GM21360 (cell line): ENCODE results near the gene HELZ2.
A peak's percentile ranks its signal among the peaks of the same experiment; 100 is the strongest.
"Not testable (repeated sequence)": the region's sequence is repeated elsewhere in the genome, so short reads cannot be mapped to it uniquely, and the experiment has no call there.

Experiments used
- ATAC-seq: cut with Tn5 transposase; IDR thresholded peaks from one replicate; pipeline ENCODE4 v1.9.1; 2021; ENCODE audit warnings: mild to moderate bottlenecking, moderate library complexity; ENCODE audit not compliant: unreplicated experiment

The HELZ2 gene, protein sequence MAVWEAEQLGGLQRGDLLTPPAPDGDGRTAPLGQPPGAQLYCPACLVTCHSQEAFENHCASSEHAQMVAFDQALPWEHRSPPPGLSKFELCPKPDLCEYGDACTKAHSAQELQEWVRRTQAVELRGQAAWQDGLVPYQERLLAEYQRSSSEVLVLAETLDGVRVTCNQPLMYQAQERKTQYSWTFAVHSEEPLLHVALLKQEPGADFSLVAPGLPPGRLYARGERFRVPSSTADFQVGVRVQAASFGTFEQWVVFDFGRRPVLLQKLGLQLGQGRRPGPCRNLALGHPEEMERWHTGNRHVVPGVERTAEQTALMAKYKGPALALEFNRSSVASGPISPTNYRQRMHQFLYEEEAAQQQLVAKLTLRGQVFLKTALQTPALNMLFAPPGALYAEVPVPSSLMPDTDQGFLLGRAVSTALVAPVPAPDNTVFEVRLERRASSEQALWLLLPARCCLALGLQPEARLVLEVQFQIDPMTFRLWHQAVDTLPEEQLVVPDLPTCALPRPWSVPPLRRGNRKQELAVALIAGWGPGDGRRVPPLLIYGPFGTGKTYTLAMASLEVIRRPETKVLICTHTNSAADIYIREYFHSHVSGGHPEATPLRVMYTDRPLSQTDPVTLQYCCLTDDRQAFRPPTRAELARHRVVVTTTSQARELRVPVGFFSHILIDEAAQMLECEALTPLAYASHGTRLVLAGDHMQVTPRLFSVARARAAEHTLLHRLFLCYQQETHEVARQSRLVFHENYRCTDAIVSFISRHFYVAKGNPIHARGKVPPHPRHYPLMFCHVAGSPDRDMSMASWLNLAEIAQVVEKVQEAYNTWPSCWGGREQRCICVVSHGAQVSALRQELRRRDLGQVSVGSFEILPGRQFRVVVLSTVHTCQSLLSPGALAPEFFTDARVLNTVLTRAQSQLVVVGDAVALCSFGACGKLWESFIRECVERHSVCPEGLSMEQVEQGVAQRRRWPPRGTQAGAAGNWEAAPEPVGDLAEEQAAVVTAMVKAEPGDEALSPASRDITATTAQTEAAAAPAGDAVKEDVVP (N-terminal part only)

DNA sequence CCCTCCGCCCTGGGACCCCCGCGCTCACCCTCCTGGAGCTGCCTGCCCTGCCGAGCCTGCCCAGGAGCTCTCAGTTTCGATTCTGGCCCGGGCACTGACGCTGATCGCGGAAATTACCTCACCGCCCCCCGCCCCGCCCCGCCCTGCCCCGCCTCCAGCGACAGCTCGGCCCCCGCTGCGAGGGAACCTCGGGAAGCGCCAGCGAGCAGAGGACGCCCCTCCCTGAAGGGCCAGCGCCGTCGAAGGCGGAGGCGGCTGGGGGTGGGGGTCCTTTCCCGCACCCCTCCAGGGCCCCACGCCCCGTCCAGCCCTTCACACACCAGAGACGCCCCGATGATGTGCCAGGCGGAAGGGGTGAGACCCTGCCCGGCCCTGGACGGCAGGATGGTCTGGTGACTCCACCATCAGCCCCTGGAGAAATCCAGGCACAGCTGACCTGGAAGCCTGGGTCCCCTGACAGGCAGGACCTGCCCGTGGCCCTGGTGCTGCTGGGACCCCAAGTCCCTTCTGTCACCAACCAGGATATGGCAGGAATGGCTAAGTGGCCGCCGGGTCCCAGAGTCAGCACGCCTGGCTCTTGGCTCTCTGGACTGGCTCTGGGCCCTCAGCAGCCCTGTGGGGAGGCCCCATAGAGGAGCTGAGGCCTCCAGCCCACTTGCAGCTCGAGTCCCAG, at the start of gene HELZ2:
HELZ2 (minus strand) TSS at position 84 of the 673 bp plus-strand sequence. CDS start 1,854 bp downstream, outside the sequence.
- ATAC-seq, result peak; percentile 48

DNA sequence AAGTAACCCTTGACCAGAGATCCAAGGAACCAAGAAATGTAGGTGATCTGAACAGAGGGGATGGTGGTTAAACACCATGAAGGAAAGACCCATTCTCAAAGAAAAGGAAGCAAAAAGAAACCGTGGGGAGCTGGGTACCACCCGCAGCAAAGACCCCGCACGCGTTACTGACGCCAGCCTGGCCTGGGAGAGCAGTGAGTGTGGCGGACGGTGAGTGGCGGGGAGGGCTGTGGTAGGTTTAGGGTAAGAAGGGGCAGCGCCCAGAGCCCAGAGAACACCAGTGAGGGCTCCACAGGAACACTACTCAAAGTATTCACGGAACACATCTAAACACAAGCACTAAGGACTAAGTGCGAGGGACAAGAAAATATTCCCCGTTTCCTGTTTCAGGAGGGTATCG, 48.7 kb upstream of the HELZ2 start:
- no peak for ATAC-seq

DNA sequence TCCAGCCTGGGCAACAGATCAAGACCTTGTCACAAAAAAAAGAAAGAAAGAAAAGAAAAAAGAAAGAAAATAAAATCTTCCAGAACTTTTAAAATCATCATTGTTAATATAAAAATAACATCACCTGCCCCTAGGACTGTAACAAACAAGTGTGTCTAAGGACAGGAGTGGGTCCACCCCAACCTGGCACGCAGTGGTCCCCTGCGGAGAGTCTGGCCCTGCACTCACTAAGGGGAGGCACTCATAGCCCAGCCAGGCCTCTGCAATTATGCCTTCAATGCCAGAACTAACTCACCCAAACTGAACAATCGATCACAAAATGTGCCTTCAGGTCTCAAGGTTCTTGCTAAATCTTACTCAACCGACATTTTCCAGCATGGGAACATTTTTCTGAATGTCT, 48.1 kb upstream of the HELZ2 start:
- no peak for ATAC-seq

DNA sequence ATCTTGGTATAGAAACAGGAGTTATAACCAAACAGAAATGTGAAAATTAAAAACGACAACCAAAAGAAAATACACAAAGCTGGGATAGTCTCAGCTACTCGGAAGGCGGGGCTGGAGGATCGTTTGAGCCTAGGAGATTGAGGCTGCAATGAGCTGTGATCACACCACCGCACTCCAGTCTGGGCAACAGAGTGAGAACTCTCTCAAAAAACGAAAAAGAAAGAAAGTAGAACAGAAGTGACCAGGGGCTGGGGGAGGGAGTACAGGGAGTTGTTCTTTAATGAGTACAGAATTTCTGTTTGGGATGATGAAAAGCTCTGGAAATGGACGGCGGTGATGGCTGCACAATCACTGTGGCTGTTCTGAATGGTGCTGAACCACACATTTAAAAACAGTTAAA, 47.0 kb upstream of the HELZ2 start:
- ATAC-seq, result no peak

DNA sequence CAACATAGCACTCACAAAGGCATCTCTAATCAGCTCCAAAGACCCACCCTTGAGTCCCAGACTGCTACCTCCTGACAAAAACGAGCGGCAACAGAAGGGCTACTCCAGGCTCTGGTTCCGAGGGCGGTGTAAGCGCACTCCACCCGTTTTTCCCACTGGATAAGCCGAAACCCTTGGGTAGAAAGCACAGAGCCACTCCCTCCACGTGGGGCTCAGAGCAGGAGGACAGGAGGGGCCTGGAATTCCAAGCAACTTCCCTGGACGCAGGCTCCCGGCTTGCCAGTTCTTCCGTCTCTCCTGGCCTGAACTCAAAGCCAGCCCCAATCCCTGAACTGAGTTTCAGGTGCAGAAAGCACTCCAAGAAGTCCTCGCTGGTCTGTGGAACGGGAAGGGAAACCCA, 45.5 kb upstream of the HELZ2 start:
- no peak for ATAC-seq

DNA sequence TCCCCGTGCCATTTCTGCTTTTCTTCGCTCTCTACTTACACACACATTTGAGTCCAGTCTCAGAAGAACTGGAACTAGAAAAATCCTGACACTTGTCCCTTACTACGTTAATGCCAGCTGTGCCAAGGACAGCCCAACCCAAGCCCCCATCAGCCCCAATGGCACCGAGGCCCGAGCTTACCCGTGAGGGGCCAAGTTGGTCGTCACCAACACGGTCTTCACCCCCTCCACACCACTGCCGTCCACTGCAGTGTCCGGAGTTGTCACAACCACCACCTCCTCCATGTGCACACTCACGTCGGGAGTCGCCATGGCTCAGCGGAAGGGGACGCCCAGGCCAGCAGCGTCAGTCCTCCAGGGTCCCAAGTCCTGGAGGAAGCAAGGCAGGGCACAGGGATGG, 45.0 kb upstream of the HELZ2 start:
- ATAC-seq, result no peak

DNA sequence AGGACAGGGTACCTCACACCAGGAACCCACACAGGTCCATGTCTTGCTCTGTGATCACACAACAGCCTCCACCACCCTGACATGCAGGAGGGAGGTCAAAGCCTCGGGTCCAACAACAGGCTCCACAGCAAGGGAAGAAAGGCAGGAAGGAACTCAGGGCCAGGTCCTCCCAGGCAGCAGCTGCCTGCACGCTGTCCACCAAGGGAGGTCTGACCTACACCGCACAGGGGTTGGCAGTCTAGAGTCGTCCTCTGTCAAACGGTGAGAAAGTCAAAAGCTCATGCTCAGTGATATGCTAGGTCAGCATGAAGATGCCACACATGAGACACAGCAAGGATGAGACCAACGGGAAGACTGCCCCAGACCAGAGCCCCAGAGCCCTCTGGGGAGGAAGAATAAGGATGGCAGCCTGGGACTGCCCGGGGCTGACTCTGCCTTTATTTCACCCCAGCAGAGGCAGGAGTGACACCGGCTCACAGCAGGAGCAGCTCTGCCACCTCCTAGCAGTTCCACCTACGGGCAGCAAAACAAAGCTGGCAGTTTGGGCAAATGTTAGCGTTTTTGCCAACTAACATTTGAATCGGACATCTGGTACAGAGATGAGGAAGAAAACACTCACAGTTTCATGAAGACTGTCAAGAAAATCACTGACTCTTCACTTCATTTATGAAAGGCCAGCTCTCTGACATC, 44.4 kb upstream of the HELZ2 start:
- ATAC-seq, result no peak

DNA sequence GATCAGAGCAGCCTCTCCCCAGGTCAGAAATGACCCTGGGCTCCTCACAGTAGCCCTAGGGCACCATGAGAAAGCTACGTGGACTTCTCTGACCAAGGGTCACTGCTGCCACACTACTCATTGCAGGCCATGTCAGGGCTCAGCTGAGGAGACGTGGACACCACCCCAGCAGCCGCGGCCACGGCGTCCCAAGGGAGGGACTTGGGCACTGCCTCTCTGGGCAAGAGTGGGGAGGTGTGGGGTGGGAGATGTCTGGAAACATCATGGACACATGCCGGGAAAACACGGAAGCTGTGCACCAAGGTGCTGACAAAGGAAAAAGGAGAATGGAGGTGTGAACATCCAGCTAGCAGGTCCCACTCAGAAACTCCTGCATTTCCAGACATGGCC, 43.8 kb upstream of the HELZ2 start:
- ATAC-seq, result no peak

DNA sequence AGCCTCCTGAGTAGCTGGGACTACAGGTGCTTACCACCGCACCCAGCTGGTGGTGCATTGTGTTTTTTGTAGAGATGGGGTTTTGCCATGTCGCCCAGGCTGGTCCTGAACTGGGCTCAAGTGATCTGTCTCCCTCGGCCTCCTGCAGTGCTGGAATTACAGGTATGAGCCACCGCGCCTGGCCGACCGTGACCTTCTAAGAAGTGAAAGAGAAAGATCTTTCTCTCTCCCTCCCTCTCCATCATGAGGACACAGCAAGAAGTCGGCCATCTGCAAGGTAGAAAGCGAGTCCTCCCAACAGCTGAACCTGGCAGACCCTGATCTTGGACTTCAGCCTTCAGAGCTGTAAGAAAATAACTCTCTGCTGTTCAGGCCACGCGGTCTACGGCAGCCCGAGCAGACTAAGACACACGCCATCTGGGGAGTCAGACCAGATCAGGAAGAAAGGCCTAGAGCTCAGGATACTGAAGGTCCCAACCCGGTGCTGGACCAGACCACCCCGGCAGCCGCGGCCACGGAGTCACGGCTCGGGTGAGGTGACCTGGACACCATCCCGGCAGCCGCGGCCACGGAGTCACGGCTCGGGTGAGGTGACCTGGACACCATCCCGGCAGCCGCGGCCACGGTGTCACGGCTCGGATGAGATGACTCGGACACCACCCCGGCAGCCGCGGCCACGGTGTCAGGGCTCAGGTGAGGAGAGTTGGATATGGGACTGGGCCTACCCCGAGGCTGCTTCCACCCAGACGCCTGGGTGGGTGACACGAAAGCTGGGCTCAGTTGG, 43.2 kb upstream of the HELZ2 start:
- ATAC-seq, result no peak

DNA sequence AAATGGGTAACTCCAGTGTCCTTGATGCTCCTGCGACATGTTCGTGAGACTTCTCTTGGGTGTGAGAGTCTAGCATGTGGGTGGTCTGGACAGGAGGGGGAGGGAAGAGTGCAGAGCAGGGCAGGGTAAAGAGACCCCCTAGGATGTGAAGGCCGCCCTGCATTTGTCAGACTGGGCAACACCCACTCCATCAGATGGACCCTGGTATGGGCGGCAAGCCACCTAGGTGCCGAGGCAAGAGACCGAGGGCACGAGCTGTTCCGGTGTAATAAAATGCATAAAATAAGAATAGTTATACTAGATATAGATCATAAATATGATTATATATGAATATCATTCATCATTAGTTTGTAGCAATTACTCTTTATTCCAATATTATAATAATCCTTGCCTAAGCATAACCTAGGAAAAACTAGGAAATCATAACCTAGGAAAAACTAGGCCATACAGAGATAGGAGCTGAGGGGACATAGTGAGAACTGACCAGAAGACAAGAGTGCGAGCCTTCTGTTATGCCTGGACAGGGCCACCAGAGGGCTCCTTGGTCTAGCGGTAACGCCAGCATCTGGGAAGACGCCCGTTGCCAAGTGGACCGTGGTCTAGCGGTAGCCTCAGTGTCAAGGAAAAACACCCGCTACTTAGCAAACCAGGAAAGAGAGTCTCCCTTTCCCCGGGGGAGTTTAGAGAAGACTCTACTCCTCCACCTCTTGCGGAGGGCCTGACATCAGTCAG, 40.0 kb upstream of the HELZ2 start:
- not testable (repeated sequence) for ATAC-seq

DNA sequence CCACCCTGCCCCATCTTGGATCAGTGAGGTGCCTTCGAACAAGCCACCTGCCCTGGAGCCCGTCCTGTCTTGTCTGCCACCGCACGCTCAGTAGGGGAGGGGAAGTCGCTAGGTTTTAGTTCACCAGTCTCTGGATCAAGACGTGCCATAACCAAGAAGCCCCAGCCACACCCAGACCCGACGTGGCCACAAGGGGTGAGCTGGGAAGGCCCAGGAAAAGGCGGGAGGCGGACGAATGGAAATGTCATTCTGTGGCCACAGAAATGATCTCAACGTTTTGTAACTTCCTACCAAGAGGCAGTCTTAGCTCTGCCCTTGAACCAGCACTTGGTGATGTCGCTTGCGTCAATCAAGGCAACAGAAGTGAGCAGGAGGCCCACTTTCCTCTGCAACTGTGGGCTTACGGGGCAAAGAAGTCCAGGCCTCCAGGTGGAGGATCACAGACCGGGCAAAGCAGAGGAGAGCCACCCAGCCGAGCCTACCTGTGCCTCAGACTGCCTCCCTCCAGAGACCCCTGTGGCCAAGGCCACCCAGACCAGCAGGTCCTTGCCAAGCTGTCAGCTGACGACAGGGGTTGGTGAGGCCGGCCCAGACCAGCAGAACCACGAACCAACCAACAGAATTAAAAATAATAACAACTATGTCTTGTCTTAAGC, 38.4 kb upstream of the HELZ2 start:
- no peak for ATAC-seq

DNA sequence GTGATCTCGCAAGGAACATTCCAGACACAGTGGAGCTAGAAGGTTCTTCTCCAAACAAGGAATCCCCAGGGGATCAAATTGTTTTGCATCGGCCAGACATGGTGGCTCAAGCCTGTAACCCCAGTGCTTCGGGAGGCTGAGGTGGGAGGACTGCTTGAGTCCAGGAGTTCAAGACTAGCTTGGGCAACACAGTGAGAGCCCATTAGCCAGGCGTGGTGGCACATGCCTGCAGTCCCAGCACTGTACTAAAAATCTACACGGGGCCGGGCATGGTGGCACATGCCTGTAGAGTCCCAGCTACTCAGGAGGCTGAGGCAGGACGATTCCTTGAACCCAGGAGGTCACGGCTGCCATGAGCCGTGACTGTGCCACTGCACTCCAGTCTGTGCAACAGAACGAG, 37.6 kb upstream of the HELZ2 start:
- no peak for ATAC-seq

DNA sequence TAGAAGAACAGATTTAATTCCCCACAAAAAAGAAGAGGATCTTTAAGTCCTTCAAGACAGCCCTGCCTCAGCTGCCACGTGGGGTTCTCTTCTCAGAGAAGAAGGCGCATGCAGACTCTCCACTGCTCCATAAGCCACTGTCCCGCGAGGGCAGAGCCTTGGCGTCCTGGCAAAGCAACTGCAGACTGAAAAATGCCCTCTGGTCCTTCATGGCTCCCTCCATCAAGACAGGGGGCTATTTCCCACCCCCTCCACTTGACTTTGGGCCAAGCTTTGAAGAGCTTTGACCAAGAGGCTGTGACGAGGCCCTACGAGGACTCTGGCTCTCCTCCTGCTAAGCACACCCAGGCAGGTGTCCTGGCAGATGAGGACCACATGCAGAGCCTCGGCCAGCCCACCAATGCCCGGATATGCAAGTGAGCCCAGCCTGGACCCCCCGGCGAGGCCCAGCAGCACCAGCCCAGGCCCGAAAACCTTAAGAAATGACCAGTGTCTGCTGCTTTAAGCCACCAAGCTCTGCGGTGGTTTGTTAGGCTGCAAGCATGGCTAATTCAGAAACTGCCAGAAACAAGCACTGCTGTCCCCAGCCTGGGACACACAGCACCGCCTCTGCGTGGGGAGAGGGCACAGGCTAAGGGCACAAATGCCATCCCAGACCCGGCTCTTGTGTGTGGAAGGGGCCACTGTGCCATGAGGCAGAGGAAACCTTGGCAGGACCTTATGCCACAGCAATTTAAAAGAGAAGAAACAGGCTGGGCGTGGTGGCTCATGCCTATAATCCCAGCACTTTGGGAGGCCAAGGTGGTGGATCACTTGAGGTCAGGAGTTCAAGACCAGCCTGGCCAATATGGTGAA, 36.8 kb upstream of the HELZ2 start:
- ATAC-seq, result no peak

DNA sequence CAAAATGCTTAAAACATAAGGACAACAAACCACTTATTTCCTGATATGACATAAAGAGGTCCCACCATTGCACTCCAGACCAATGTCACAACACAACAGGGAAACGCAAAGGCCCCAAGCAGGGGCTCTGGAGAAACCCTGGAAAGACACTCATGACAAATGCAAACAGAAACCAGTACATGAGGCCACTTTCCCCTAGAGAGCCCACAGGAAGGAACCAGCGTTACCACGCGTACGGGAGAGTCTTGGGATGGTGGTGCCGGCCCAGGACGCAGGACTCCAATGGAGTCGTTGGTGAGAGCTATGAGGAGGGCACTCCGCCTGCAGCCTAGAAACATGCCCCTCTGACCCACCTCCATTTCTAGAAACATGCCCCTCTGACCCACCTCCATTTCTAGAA, 32.6 kb upstream of the HELZ2 start:
- ATAC-seq, result no peak

DNA sequence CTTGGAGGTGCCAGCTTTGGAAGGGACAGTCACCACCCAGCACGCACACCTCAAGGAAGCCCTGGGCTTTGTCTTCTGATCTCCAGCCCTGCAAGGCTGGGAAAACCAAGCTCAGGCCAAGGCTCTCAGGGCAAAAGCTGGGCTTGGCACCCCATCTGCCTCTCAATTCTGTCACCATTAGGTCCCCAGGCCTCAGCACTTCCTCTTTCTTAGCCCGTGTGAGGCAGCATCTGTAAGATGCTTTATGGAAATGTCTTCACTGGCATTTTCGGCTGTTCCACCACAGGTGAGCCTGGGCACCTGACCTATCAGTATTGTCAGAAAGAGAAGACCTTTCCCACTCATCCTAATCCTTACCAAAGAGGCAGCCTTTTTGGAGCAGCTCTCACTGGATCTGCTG, 28.3 kb upstream of the HELZ2 start:
- no peak for ATAC-seq

DNA sequence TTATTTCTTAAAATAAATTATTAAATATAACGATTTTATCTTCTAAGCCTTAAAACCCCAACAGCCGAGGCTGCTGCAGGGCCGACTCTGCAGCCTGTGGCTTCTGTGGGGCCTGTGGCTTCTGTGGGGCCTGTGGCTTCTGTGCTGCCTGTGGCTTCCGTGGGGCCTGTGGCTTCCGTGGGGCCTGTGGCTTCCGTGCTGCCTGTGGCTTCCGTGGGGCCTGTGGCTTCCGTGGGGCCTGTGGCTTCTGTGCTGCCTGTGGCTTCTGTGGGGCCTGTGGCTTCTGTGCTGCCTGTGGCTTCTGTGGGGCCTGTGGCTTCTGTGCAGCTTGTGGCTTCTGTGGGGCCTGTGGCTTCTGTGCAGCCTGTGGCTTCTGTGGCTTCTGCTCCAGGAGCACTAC, 27.6 kb upstream of the HELZ2 start:
- not testable (repeated sequence) for ATAC-seq

DNA sequence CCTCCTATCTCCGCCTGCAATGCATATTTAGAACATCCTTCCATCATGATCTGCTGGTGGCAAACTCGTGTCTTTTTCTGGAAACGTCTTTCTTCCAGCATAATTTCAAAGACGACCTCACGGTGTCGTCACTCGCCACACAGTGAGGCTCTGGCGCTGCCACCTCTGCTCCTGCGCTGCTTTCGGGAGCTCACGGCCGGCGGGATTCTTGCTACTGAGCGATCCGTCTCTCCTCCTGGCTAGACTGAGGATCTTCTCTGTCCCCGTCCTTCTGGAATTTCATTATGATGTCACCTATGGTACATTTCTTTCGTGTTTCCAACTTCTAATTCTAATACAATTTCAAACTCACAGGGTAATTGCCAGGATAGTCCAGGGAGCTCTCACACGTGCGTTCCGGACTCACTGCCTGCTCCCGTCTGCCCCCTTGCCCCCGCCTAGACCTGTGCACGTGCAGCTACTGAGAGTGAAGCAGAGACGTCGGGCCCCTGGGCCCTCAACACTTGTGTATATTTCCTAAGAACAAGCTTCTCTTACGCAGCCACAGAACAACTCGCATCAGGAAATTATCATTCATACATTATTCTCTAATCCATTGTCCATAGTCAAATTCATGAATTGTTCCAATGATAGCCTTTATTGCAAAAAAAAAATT, 25.5 kb upstream of the HELZ2 start:
- ATAC-seq, result no peak
